ENCODE results near the gene SRXN1. TPM values are rescaled to one million over a fixed set of nuclear protein-coding genes. Genes with fewer than 3 reads are reported as not detected.

Gene SRXN1
- polyA plus RNA-seq, 1 experiment = 64.6 TPM

GRCh38 chr20:689947-690346 lies 36.9 kb upstream of the SRXN1 start:
- Histone ChIP-seq H3K9me3 (ENCODE audit: control insufficient read depth, insufficient read depth, low read length) (no peaks in the 10 kb centered on the region), H3K27me3 (ENCODE audit: control insufficient read depth, insufficient read depth, low read length) (peaks cover 18% of the 10 kb centered on the region), H3K4me3 (ENCODE audit: low read depth, low read length) (no peak overlapping the region), H3K27ac (ENCODE audit: low read depth, low read length) (no peak overlapping the region)
- CTCF ChIA-PET = interaction anchor here (0.9 to 1.4 kb wide), 2 partner anchors 23 to 49 kb away, joined by 3 to 4 read pairs; no protein-coding TSS in a partner anchor
- no peak for TF ChIP-seq CTCF (IDR thresholded peaks at IDR 0.05; ENCODE audit: low read depth, low read length)
- POLR2A ChIA-PET = no interaction called here
- no peak for DNase-seq (ENCODE audit: low read depth, low spot score)

- H3K27ac ChIP-seq (ENCODE audit: low read depth, low read length) = no peak overlapping the region
- no peaks in the 10 kb centered on the region for H3K9me3 ChIP-seq (ENCODE audit: control insufficient read depth, insufficient read depth, low read length)
- DNase-seq (ENCODE audit: low read depth, low spot score) = no peak
- H3K4me3 ChIP-seq (ENCODE audit: low read depth, low read length) = no peak overlapping the region
- ChIA-PET CTCF (no interaction called here), POLR2A (no interaction called here)
- no peak for TF ChIP-seq CTCF (IDR thresholded peaks at IDR 0.05; ENCODE audit: low read depth, low read length)
- peaks cover 18% of the 10 kb centered on the region for H3K27me3 ChIP-seq (ENCODE audit: control insufficient read depth, insufficient read depth, low read length)
These were observed 36.3 kb upstream of the SRXN1 start for GRCh38 chr20:689348-689747.

GRCh38 chr20:688809-689212 lies 35.8 kb upstream of the SRXN1 start:
- Histone ChIP-seq H3K9me3 (ENCODE audit: control insufficient read depth, insufficient read depth, low read length) (no peaks in the 10 kb centered on the region), H3K27ac (ENCODE audit: low read depth, low read length) (no peak overlapping the region), H3K27me3 (ENCODE audit: control insufficient read depth, insufficient read depth, low read length) (peaks cover 18% of the 10 kb centered on the region), H3K4me3 (ENCODE audit: low read depth, low read length) (no peak overlapping the region)
- no peak for DNase-seq (ENCODE audit: low read depth, low spot score)
- no peak for TF ChIP-seq CTCF (IDR thresholded peaks at IDR 0.05; ENCODE audit: low read depth, low read length)
- CTCF ChIA-PET = no interaction called here
- POLR2A ChIA-PET = no interaction called here

GRCh38 chr20:687468-688203 lies 34.6 kb upstream of the SRXN1 start:
- CTCF ChIA-PET = no interaction called here

More at GRCh38 chr20:687468-688203, 34.6 kb upstream of the SRXN1 start:
- no peak for TF ChIP-seq CTCF (IDR thresholded peaks at IDR 0.05; ENCODE audit: low read depth, low read length)
- no peak for DNase-seq (ENCODE audit: low read depth, low spot score)
- Histone ChIP-seq H3K27ac (ENCODE audit: low read depth, low read length) (no peak overlapping the region), H3K27me3 (ENCODE audit: control insufficient read depth, insufficient read depth, low read length) (peaks cover 16% of the 10 kb centered on the region), H3K9me3 (ENCODE audit: control insufficient read depth, insufficient read depth, low read length) (no peaks in the 10 kb centered on the region), H3K4me3 (ENCODE audit: low read depth, low read length) (no peak overlapping the region)
- POLR2A ChIA-PET = no interaction called here

Data from AG04450 (cell line).